ENCODE results near the gene EHMT1. TPM values are rescaled to one million over a fixed set of nuclear protein-coding genes. Genes with fewer than 3 reads are reported as not detected.

The EHMT1 gene
- 39.1 TPM for polyA plus RNA-seq

DNA sequence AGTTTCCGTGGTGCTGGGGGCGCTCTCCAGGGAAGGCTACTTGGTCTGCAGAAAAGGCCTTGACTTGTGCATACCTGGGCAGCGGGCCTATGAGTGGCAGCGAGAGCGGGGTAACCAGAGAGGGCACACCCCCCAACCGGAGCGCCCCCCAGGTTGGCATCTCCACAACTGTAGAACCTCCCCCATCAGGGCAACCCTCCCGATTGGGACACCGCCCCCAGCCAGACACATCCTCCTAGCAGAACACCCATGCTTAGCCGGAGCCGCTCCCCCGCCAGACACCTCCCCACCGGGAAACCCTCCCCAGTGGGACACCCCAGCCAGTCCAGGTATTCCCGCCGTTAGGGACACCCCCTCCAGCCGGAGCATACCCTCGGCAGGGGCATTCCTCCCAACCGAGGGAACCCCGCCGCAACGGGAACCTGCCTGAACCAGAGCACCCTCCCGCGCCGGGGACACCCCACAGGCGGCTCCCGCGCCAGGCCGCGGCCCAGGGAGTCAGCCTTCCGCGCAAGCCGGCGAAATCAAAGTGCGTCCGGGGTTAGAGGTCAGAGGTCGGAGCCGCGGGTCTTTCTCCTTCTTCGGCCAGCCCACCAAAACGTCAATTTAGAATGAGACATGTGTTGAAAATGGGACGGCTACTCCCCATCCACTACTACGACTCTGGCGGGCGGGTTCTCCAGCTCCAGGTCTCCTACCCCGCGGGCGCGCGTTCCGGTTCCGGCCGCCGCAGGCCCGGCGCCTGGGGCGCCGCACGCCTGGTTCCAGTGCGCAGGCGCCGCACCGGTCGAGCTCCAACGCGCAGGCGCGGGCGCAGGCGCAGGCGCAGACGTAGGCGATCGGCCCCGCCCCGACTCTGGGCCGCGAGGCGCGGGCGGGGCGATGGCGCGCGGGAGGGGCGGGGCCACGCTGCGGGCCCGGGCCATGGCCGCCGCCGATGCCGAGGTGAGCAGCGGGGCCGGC lies at the start of gene EHMT1:
EHMT1 (plus strand) TSS at position 901 of the 963 bp plus-strand sequence; CDS start at position 925, 24 bp downstream.
- Mint-ChIP-seq H3K27me3 (no peaks in the 10 kb centered on the region), H3K9me3 (no peaks in the 10 kb centered on the region)

DNA sequence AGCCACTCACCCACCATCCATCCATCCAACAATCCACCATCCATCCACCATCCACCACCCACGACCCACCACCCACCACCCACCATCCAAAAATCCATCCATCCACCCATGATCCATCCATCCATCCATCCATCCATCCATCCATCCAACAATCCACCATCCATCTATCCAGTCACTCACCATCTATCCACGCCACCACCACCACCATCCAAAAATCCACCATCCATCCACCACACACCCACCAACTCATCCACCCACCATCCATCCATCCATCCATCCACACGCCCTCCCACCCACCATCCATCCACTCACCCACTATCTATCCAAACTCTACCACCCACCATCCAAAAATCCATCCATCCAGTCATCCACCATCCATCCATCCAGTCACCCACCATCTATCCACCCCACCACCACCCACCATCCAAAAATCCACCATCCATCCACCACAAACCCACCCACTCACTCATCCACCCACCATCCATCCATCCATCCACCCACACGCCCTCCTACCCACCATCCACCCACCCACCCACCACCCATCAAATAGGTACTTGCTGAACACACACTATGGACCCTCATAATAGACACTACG lies 49.1 kb upstream of the EHMT1 start:
- H3K27ac Mint-ChIP-seq = no peak overlapping the region

More for the DNA sequence above, at the start of gene EHMT1:
- Mint-ChIP-seq H3K27ac (peak within 1 kb of the TSS; percentile 91 to 95 (median 94)), H3K4me3 (peak within 1 kb of the TSS; percentile 89 to 96 (median 92)), H3K36me3 (no peaks in the 10 kb centered on the region), H3K4me1 (peaks cover 19 to 30% (median 21%) of the 10 kb centered on the region in 3 donors)

DNA sequence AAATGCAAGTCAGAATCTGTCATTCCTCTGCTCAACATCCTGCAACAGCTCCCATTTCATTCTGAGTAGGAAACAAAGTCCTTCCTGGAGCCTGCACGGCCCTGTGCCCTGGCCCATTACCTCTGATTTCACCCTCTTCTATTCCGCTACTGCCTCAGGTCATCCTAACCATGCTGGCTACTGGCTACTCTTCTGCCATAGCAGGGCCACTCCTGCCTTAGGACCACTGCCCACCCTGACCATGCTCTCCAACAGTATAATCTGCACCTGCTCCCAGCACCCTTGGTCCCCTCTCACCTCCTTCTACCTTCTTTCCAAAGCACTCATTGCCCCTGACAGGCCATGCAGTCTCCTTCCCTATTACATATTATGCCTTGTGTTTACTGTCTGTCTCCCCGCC lies 48.2 kb upstream of the EHMT1 start:
- Mint-ChIP-seq H3K4me3 (peak overlapping the region in 1 of 4 donors; percentile 19), H3K36me3 (peaks cover 4% of the 10 kb centered on the region), H3K27me3 (no peaks in the 10 kb centered on the region), H3K9me3 (no peaks in the 10 kb centered on the region), H3K4me1 (peaks cover 6 to 11% (median 11%) of the 10 kb centered on the region in 3 donors), H3K27ac (peak overlapping the region in 1 of 3 donors; percentile 73)

More for the DNA sequence above, 49.1 kb upstream of the EHMT1 start:
- Mint-ChIP-seq H3K36me3 (peaks cover 4% of the 10 kb centered on the region), H3K4me1 (peaks cover 0 to 6% (median 4%) of the 10 kb centered on the region in 3 donors), H3K9me3 (no peaks in the 10 kb centered on the region), H3K4me3 (no peak overlapping the region), H3K27me3 (no peaks in the 10 kb centered on the region)

DNA sequence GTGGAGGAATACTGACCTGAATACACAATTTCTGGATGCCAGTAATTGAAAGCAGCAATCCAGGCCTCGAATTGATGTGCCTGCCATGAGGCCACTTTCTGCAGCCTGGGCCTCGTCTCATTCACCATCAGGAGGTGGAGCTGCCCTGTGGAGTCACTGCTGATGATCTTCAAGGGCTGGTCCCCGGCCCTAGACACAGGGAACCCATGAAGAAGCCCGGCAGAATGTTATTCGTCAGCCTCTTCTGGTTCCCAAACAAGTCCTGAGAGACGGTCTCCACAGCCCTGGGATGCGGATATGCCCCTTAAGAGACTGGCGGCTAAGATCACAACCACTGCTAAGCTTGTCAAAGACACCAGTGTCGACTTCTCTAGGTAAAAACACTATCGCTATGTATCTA lies 44.6 kb upstream of the EHMT1 start:
- Mint-ChIP-seq H3K27ac (no peak overlapping the region), H3K9me3 (no peaks in the 10 kb centered on the region), H3K4me3 (peak overlapping the region in 1 of 4 donors; percentile 29), H3K27me3 (no peaks in the 10 kb centered on the region), H3K4me1 (peaks cover 26 to 31% (median 29%) of the 10 kb centered on the region in 3 donors), H3K36me3 (peaks cover 4% of the 10 kb centered on the region)

DNA sequence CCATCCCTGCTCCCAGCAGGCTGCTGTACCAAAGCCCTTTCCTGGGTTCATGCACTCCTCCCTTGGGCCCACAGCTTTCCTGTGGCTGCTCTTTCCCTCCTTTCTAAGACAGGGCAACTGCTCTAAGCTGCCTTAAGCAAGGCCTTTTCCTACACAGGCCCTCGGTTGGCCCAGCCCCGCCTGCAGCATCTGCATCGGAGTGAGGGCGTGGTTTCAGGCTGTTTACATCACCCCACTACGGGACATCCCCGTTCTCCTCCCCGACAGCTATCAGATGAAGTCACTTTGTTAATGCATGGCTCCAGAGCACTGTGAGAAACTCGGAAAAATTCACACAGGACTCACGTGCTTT lies 43.5 kb upstream of the EHMT1 start:
- H3K9me3 Mint-ChIP-seq = no peaks in the 10 kb centered on the region
- no peaks in the 10 kb centered on the region for H3K27me3 Mint-ChIP-seq
- peak overlapping the region; percentile 71 to 96 (median 78) for H3K27ac Mint-ChIP-seq
- peaks cover 4% of the 10 kb centered on the region for H3K36me3 Mint-ChIP-seq
- H3K4me3 Mint-ChIP-seq = peak overlapping the region in 2 of 4 donors; percentile 89 to 90
- peaks cover 26 to 30% (median 29%) of the 10 kb centered on the region in 3 donors for H3K4me1 Mint-ChIP-seq

DNA sequence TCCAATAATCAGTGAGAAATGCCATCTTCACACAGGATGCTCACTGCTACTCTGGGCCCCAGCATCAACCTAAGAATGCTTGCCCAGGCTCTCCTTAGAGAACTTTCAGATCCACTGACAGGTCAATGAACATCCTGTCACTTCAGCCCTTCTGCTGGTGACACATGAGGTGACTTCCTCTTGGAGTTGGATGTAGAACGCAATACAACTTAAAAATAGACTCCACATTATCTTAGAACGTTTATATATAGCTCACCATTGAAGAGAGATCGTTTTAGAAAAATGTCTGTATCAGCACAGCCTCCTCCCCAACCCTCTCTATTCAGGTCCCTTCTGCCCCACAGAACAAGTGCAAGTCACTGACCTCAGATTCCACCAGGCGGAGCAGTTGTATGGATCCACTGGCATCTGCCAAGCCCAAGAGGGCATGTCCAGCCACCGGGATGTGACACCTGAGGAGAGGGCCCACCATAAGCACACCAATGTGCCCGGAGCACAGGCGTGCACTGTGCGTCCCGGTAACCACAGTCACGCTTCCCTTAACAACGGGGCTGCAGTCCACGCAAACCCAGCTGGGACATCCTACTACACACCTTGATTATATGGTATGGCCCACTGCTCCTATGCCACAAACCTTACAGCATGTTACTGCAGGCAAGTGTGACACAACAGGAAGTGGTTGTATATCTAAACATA lies 42.9 kb upstream of the EHMT1 start:
- peaks cover 26 to 29% (median 27%) of the 10 kb centered on the region in 3 donors for H3K4me1 Mint-ChIP-seq
- H3K27ac Mint-ChIP-seq = peak overlapping the region; percentile 71 to 96 (median 78)
- no peaks in the 10 kb centered on the region for H3K9me3 Mint-ChIP-seq
- peak overlapping the region in 3 of 4 donors; percentile 55 to 90 (median 89) for H3K4me3 Mint-ChIP-seq
- no peaks in the 10 kb centered on the region for H3K27me3 Mint-ChIP-seq
- peaks cover 4% of the 10 kb centered on the region for H3K36me3 Mint-ChIP-seq

DNA sequence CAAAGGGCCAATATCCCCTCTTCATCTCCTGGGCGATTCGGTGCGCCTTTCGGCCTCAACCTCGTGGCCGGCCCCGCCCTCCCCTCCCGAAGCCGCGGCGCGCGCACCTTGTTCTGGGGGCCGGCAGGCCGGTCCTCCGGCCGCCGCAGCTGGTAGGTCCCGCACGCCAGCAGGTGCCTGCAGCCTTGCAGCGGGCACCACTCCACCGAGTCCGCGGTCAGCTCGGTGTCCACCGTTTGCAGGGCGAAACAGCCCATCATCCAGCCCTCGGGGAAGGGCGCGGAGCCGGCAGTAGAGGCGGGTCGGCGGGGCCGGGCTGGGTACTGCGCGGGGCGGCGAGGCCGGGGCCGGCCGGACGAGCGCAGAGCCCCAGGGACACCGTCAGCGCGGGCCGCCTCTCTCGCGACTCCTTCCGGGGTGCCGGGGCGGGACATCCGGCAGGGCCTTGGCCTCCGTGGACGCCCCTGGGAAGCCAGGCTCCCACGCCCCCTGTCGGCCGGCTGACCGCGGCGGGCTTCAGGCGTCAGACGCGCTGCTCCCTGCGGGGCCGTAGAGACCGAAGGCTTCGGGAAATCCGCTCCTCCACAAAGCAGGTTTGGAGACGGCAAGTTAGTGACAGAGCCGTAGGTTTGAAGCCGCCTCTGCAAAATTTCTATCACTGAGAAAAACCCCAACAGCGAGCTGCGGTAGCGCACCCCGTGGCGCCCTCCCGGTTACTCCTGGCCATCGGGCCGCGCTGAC lies 40.1 kb upstream of the EHMT1 start, which contains the start of gene DPH7:
DPH7 (minus strand) TSS at position 408 of the 741 bp plus-strand sequence; CDS start at position 260, 148 bp downstream.
- Mint-ChIP-seq H3K9me3 (no peaks in the 10 kb centered on the region), H3K36me3 (no peaks in the 10 kb centered on the region), H3K27me3 (no peaks in the 10 kb centered on the region), H3K4me3 (peak within 1 kb of the TSS; percentile 83 to 92 (median 86)), H3K27ac (peak within 1 kb of the TSS; percentile 50 to 78 (median 60)), H3K4me1 (peaks cover 26 to 29% (median 27%) of the 10 kb centered on the region in 3 donors)

DNA sequence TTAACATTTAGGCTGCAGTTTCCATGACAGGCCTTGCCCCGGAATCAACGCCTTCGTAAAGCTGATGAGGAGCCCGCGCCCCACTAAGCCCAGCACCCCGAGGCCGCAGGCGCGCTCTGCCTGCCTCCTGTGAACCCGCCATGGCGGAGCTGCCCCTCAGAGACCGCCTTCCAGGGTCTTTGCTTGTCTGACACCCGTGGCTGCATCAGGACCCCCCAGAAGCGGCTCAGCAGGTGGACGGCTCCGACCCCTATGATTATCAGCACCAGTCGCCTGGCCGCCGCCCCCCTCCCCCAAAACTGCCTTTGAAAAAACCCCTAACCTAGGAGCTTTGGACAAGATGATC lies 39.6 kb upstream of the EHMT1 start:
- Mint-ChIP-seq H3K27ac (peak overlapping the region in 2 of 3 donors; percentile 60 to 78), H3K36me3 (no peaks in the 10 kb centered on the region), H3K9me3 (no peaks in the 10 kb centered on the region), H3K27me3 (no peaks in the 10 kb centered on the region), H3K4me3 (peak overlapping the region; percentile 83 to 92 (median 86)), H3K4me1 (peaks cover 26 to 29% (median 27%) of the 10 kb centered on the region in 3 donors)

GRCh38 chr9:137580209-137580953 lies 38.4 kb upstream of the EHMT1 start:
- H3K27ac Mint-ChIP-seq = peak overlapping the region in 1 of 3 donors; percentile 60
- H3K27me3 Mint-ChIP-seq = no peaks in the 10 kb centered on the region

DNA sequence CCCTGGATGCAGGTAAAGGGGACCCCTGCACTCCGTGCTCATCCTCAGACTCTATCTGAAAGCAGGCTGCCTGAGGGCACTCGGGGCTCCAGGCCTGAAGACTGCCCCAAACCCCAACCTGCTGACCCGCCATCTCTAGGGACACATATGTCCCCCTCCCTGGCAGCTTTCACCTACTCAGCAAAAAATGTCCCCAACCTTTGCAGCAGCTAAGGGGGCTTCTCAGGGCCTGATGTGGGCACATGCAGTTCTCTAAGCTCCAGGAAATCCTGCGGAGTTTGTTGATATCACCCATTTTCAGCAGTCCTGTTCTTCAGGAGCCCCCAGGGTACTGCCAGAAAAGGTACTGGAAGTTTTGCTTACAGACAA lies 37.9 kb upstream of the EHMT1 start:
- Mint-ChIP-seq H3K4me3 (no peak overlapping the region), H3K27me3 (no peaks in the 10 kb centered on the region), H3K9me3 (no peaks in the 10 kb centered on the region), H3K4me1 (peaks cover 16 to 19% (median 16%) of the 10 kb centered on the region in 3 donors), H3K36me3 (no peaks in the 10 kb centered on the region), H3K27ac (no peak overlapping the region)

More at GRCh38 chr9:137580209-137580953, 38.4 kb upstream of the EHMT1 start:
- Mint-ChIP-seq H3K9me3 (no peaks in the 10 kb centered on the region), H3K36me3 (no peaks in the 10 kb centered on the region), H3K4me3 (peak overlapping the region in 1 of 4 donors; percentile 39), H3K4me1 (peaks cover 21 to 25% (median 22%) of the 10 kb centered on the region in 3 donors)

- H3K27ac Mint-ChIP-seq = no peak overlapping the region
- no peaks in the 10 kb centered on the region for H3K27me3 Mint-ChIP-seq
- peak overlapping the region in 1 of 4 donors; percentile 61 for H3K4me3 Mint-ChIP-seq
- peaks cover 11 to 14% (median 12%) of the 10 kb centered on the region in 3 donors for H3K4me1 Mint-ChIP-seq
- no peaks in the 10 kb centered on the region for H3K9me3 Mint-ChIP-seq
- H3K36me3 Mint-ChIP-seq = peaks cover 2% of the 10 kb centered on the region
Measured at GRCh38 chr9:137581361-137582285, 37.2 kb upstream of the EHMT1 start.

GRCh38 chr9:137582286-137582860 lies 36.4 kb upstream of the EHMT1 start:
- Mint-ChIP-seq H3K9me3 (no peaks in the 10 kb centered on the region), H3K4me3 (peak overlapping the region in 1 of 4 donors; percentile 61), H3K4me1 (peaks cover 6 to 10% (median 7%) of the 10 kb centered on the region in 3 donors), H3K27me3 (no peaks in the 10 kb centered on the region), H3K36me3 (peaks cover 3% of the 10 kb centered on the region), H3K27ac (no peak overlapping the region)
